ENCODE data around the gene INSC. TPM values are rescaled to one million over a fixed set of nuclear protein-coding genes. Genes with fewer than 3 reads are reported as not detected.

The INSC gene
- total RNA-seq, 1 experiment from 2014 or later, result not detected

DNA sequence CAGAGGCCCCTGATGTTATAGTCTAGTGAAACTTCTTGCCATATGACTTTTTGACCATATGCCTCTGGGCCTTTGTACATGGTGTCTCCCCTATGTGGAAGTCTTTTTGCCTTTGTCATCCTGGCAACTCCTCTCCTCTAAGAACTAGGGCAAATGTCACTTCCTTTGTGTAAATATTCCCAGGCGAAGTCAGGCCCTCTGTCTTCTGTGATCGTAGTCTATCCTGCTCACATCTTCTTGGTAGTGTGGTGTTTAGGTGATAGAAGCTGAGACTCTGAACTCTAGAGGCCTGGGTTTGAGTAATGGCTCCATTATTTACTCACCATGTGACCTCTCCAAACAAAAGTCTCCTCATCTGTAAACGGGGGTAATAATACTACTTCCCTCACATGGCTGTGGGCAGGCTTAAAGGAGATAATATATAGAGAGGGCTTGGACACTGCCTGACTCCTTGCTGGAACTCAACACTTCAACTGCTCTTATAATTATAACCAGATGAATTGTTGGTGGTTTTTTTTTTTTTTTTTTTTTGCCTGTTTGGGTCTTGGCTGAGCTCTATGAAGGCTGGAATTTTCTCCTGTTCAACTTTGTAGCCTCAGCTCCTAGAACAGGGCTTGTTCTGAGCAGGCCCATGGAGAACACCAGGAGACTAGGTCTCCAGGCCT is 43.8 kb downstream of the INSC start:
- no peak overlapping the region for H3K27ac ChIP-seq (ENCODE audit: low read length)
- H3K4me3 ChIP-seq (ENCODE audit: low read length), result no peak overlapping the region
- ATAC-seq (no peak), DNase-seq (peak; percentile 25)
- BruUV-seq (replicated peaks), result no TSS peak
- CTCF ChIA-PET, result no interaction called here
- no peaks in the 10 kb centered on the region for H3K36me3 ChIP-seq (ENCODE audit: low read depth, low read length)
- H3K79me2 ChIP-seq (ENCODE audit: low read length), result no peaks in the 10 kb centered on the region
- H3K9me3 ChIP-seq (ENCODE audit: low read length), result no peaks in the 10 kb centered on the region
- peaks cover 5% of the 10 kb centered on the region; the same call in 1 of the 2 replicates for H3K4me1 ChIP-seq (ENCODE audit: insufficient read depth, low read length)
- H2AFZ ChIP-seq (ENCODE audit: low read length), result no peak overlapping the region
- TF ChIP-seq EZH2 (IDR thresholded peaks at IDR 0.05; ENCODE audit: low read length, unreplicated experiment) (no peak), EZH2phosphoT487 (IDR thresholded peaks at IDR 0.05; ENCODE audit: borderline replicate concordance, low read length) (no peak)
- H3K27me3 ChIP-seq (ENCODE audit: low read length), result no peaks in the 10 kb centered on the region
- no peaks in the 10 kb centered on the region for H4K20me1 ChIP-seq (ENCODE audit: low read length)
- POLR2A ChIA-PET (ENCODE audit: unreplicated experiment), result no interaction called here
- no peaks in the 10 kb centered on the region for H3F3A ChIP-seq (ENCODE audit: low read length, unreplicated experiment)
- intact Hi-C loops (cut with micrococcal nuclease), result no loop called here
- no peak overlapping the region for H3K9ac ChIP-seq (ENCODE audit: low read length)
- no peaks in the 10 kb centered on the region for H3K9me2 ChIP-seq (replicated peaks; ENCODE audit: low read length)
- no peak overlapping the region for H3K4me2 ChIP-seq (ENCODE audit: low read length)

GRCh38 chr11:15159085-15159484 is 44.4 kb downstream of the INSC start:
- TF ChIP-seq EZH2phosphoT487 (IDR thresholded peaks at IDR 0.05; ENCODE audit: borderline replicate concordance, low read length) (no peak), CTCF (conservative IDR thresholded peaks at IDR 0.05; ENCODE audit: low read depth, low read length) (peak; percentile 49)
- Histone ChIP-seq H3K79me2 (ENCODE audit: low read length) (no peaks in the 10 kb centered on the region), H3K9me3 (ENCODE audit: low read length) (no peaks in the 10 kb centered on the region), H3K4me2 (ENCODE audit: low read length) (no peak overlapping the region), H3K4me1 (ENCODE audit: insufficient read depth, low read length) (peaks cover 5% of the 10 kb centered on the region; the same call in 1 of the 2 replicates), H3K9me2 (replicated peaks; ENCODE audit: low read length) (no peaks in the 10 kb centered on the region), H3K9ac (ENCODE audit: low read length) (no peak overlapping the region), H3F3A (ENCODE audit: low read length, unreplicated experiment) (no peaks in the 10 kb centered on the region), H3K4me3 (ENCODE audit: low read length) (no peak overlapping the region), H3K27me3 (ENCODE audit: low read length) (no peaks in the 10 kb centered on the region), H3K36me3 (ENCODE audit: low read depth, low read length) (no peaks in the 10 kb centered on the region), H4K20me1 (ENCODE audit: low read length) (no peaks in the 10 kb centered on the region), H3K27ac (ENCODE audit: low read length) (no peak overlapping the region), H2AFZ (ENCODE audit: low read length) (no peak overlapping the region)
- ChIA-PET CTCF (no interaction called here), POLR2A (ENCODE audit: unreplicated experiment) (no interaction called here)
- ATAC-seq, result no peak
- peak; percentile 17 for DNase-seq
- BruUV-seq (replicated peaks), result no TSS peak
- intact Hi-C loops (cut with micrococcal nuclease), result no loop called here

- DNase-seq, result no peak
- intact Hi-C loops (cut with micrococcal nuclease), result no loop called here
- TF ChIP-seq EZH2 (IDR thresholded peaks at IDR 0.05; ENCODE audit: low read length, unreplicated experiment) (no peak), CTCF (conservative IDR thresholded peaks at IDR 0.05; ENCODE audit: low read depth, low read length) (no peak), EZH2phosphoT487 (IDR thresholded peaks at IDR 0.05; ENCODE audit: borderline replicate concordance, low read length) (no peak)
- Histone ChIP-seq H3K27ac (ENCODE audit: low read length) (no peak overlapping the region), H4K20me1 (ENCODE audit: low read length) (no peaks in the 10 kb centered on the region), H3K9ac (ENCODE audit: low read length) (no peak overlapping the region), H3K9me2 (replicated peaks; ENCODE audit: low read length) (no peaks in the 10 kb centered on the region), H3K36me3 (ENCODE audit: low read depth, low read length) (no peaks in the 10 kb centered on the region), H3K4me2 (ENCODE audit: low read length) (no peak overlapping the region), H3K4me1 (ENCODE audit: insufficient read depth, low read length) (peaks cover 5% of the 10 kb centered on the region; the same call in 1 of the 2 replicates), H3K9me3 (ENCODE audit: low read length) (no peaks in the 10 kb centered on the region), H3F3A (ENCODE audit: low read length, unreplicated experiment) (no peaks in the 10 kb centered on the region), H3K4me3 (ENCODE audit: low read length) (no peak overlapping the region), H3K79me2 (ENCODE audit: low read length) (no peaks in the 10 kb centered on the region), H3K27me3 (ENCODE audit: low read length) (no peaks in the 10 kb centered on the region), H2AFZ (ENCODE audit: low read length) (no peak overlapping the region)
- ChIA-PET POLR2A (ENCODE audit: unreplicated experiment) (no interaction called here), CTCF (no interaction called here)
- no peak for ATAC-seq
- BruUV-seq (replicated peaks), result no TSS peak
Observed at GRCh38 chr11:15161790-15162189, 47.1 kb downstream of the INSC start.
